Measurements from ENCODE around the gene TAOK1. TPM values are rescaled to one million over a fixed set of nuclear protein-coding genes. Genes with fewer than 3 reads are reported as not detected.

The TAOK1 gene
- total RNA-seq, 4 donors from 2014 or later = 57.9 to 72.2 (median 65.1) TPM

DNA sequence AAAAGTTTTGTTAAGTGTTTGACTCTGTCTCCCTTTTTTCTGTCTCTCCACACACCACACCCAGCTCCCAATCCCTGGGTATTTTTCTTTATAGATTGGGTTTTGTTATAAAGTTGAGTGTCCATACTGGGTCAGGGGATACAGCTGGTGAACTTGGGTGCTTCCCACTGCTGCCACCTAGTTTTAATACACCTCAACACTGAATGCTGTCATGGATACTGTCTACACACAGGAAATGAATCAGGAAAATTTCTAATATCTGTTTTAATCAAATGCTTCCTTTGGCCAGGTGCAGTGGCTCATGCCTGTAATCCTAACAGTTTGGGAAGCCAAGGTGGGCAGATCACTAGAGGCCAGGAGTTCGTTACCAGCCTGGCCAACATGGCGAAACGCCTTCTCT lies 5.3 kb upstream of the TAOK1 start:
- Histone ChIP-seq H3K9me3 (no peaks in the 10 kb centered on the region), H3K4me1 (no peaks in the 10 kb centered on the region), H3K27ac (no peak overlapping the region), H3K4me3 (no peak overlapping the region), H3K36me3 (no peaks in the 10 kb centered on the region), H3K27me3 (no peaks in the 10 kb centered on the region)
- TF ChIP-seq EP300 (IDR thresholded peaks at IDR 0.05) (no peak), POLR2A (IDR thresholded peaks at IDR 0.05) (no peak), POLR2AphosphoS5 (IDR thresholded peaks at IDR 0.05) (no peak)
- TF ChIP-seq, protein P1, sequence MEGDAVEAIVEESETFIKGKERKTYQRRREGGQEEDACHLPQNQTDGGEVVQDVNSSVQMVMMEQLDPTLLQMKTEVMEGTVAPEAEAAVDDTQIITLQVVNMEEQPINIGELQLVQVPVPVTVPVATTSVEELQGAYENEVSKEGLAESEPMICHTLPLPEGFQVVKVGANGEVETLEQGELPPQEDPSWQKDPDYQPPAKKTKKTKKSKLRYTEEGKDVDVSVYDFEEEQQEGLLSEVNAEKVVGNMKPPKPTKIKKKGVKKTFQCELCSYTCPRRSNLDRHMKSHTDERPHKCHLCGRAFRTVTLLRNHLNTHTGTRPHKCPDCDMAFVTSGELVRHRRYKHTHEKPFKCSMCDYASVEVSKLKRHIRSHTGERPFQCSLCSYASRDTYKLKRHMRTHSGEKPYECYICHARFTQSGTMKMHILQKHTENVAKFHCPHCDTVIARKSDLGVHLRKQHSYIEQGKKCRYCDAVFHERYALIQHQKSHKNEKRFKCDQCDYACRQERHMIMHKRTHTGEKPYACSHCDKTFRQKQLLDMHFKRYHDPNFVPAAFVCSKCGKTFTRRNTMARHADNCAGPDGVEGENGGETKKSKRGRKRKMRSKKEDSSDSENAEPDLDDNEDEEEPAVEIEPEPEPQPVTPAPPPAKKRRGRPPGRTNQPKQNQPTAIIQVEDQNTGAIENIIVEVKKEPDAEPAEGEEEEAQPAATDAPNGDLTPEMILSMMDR (IDR thresholded peaks at IDR 0.05) = no peak
- 100% methylated on average over 1 of the region's 3 CpGs; no CpG with 5 or more reads in 1 of the 2 donors for WGBS, 2 donors (ENCODE audit: low coverage in 1 of 2)
- ATAC-seq = no peak

DNA sequence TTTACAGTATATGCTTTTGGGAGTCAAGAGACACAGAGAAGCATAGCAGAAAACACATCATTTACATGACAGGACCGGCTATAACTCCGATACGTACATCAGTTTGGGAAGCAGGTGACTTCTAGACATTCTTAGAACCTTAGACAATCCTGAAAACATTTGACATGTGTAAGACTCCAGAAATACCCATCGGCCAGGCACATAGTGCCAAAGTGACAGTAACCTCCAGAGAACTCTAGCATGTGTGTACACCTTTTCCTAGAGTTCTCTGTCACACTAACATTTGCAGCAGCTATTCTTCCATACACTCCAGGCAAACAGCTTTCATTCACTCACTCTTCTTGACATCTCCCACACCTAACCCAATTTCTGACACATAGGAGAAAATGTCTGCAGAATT lies 3.4 kb upstream of the TAOK1 start:
- Histone ChIP-seq H3K4me3 (no peak overlapping the region), H3K27me3 (no peaks in the 10 kb centered on the region), H3K9me3 (no peaks in the 10 kb centered on the region), H3K36me3 (no peaks in the 10 kb centered on the region), H3K27ac (no peak overlapping the region), H3K4me1 (peaks cover 0 to 5% (median under 1%) of the 10 kb centered on the region in 3 donors)
- TF ChIP-seq, protein P1 (IDR thresholded peaks at IDR 0.05) = no peak
- TF ChIP-seq POLR2AphosphoS5 (IDR thresholded peaks at IDR 0.05) = no peak
- no peak for TF ChIP-seq POLR2A (IDR thresholded peaks at IDR 0.05)
- TF ChIP-seq EP300 (IDR thresholded peaks at IDR 0.05) = no peak
- no peak for ATAC-seq
- 89 to 97% methylated on average over 4 of the region's 4 CpGs for WGBS, 2 donors (ENCODE audit: low coverage in 1 of 2)

DNA sequence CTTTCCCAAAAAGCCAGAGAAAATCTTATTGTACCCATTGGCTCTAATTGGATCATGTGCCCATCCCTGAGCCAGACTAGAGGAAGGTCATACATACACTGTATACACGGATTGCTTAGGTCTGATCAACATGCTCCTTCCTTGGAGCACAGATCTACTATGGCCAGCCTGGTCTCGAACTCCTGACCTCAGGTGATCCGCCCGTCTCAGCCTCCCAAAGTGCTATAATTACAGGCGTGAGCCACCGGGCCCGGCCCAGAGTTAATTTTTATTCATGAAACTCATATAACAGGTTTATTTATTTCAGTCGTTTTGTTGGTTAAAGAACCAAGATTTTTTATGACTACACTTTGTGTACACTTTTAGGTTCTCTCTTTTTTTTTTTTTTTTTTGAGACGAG lies 1.2 kb upstream of the TAOK1 start:
- TF ChIP-seq, protein P1 (IDR thresholded peaks at IDR 0.05) = no peak
- TF ChIP-seq EP300 (IDR thresholded peaks at IDR 0.05) = no peak
- no peak for TF ChIP-seq POLR2A (IDR thresholded peaks at IDR 0.05)
- TF ChIP-seq POLR2AphosphoS5 (IDR thresholded peaks at IDR 0.05) = no peak
- no peak overlapping the region for H3K4me3 ChIP-seq
- peaks cover 0 to 27% (median 8%) of the 10 kb centered on the region in 3 donors for H3K4me1 ChIP-seq
- no peaks in the 10 kb centered on the region for H3K36me3 ChIP-seq
- no peaks in the 10 kb centered on the region for H3K9me3 ChIP-seq
- H3K27me3 ChIP-seq = no peaks in the 10 kb centered on the region
- H3K27ac ChIP-seq = no peak overlapping the region
- no peak for ATAC-seq
- 84 to 94% methylated on average over 7 to 8 of the region's 9 CpGs for WGBS, 2 donors (ENCODE audit: low coverage in 1 of 2)

DNA sequence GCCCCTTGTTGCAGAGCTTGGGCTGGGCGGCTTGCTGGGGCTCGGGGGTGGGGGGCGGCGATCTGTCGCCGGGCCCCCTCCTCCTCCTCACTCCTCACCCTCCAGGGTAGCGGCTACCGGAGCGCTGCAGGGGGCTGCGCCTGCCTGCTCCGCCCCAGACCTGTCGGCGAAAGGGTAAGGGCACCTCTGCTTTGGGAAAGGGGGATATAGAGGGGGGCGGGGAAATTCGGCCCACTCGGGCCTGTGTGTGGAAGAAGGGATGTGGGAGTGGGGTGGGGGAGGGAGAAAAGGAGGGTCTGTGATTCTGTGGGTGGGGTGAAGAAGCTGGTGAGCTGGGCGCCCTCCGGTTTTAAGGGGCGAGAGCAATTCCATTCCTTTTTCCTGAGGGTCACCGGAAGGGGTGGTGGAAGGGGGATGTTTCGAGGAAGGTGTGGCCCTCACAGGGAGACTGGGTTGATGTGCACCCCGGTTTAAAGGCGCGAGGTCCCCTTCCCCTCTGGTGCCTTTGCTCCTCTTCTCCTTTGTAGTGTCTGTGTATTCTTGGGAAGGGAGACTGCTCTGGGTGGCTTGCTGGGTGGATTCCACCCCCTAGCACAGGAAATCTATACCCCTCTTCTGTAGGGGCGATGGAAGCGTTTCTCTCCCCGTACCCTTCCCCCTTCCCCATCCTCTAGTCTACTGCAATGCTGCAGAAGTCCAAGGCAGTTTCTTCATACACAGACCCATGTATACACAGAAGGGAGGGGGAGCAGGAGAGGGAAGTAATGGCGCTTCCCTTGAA lies 878 bp downstream of the TAOK1 start:
- no peaks in the 10 kb centered on the region for H3K9me3 ChIP-seq
- peak overlapping the region; percentile 71 to 84 for H3K4me3 ChIP-seq
- peaks cover 0 to 46% (median 8%) of the 10 kb centered on the region in 3 donors for H3K4me1 ChIP-seq
- no peaks in the 10 kb centered on the region for H3K27me3 ChIP-seq
- H3K27ac ChIP-seq = peak overlapping the region; percentile 94 to 100 (median 98)
- peak; percentile 11 for ATAC-seq
- no peaks in the 10 kb centered on the region for H3K36me3 ChIP-seq
- no peak for TF ChIP-seq POLR2A (IDR thresholded peaks at IDR 0.05)
- TF ChIP-seq POLR2AphosphoS5 (IDR thresholded peaks at IDR 0.05) = no peak
- TF ChIP-seq, protein P1 (IDR thresholded peaks at IDR 0.05) = no peak
- no peak for TF ChIP-seq EP300 (IDR thresholded peaks at IDR 0.05)
- 0% methylated on average over 1 to 13 of the region's 28 CpGs for WGBS, 2 donors (ENCODE audit: low coverage in 1 of 2)

DNA sequence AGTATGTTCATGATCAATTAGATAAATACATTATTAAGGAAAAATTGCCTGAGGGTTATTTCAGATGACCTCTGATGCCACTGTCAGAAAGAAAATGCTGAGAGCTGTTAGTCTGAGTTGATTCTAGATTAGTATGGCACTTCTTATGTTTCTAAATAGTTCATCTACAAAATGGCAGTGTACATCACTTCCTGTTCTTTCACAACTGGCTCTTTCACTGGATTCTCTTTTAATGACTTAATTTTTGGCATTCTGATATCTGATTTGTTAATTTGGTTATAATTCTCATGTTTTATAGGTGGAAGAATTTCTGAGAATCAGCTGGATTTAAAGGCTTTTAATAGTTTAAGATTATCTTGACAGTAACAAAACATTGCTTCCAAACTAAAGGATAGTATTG lies 3.3 kb downstream of the TAOK1 start:
- Histone ChIP-seq H3K27ac (peak overlapping the region in 2 of 4 donors; percentile 50 to 55), H3K27me3 (no peaks in the 10 kb centered on the region), H3K4me3 (no peak overlapping the region), H3K9me3 (no peaks in the 10 kb centered on the region), H3K4me1 (peaks cover 0 to 52% (median 8%) of the 10 kb centered on the region in 3 donors), H3K36me3 (peaks cover 0 to 7% of the 10 kb centered on the region in 2 donors)
- TF ChIP-seq POLR2A (IDR thresholded peaks at IDR 0.05) (no peak), POLR2AphosphoS5 (IDR thresholded peaks at IDR 0.05) (no peak), EP300 (IDR thresholded peaks at IDR 0.05) (no peak)
- TF ChIP-seq, protein P1 (IDR thresholded peaks at IDR 0.05) = no peak
- no peak for ATAC-seq
